ENCODE results near the gene CEP350. TPM values are rescaled to one million over a fixed set of nuclear protein-coding genes. Genes with fewer than 3 reads are reported as not detected.

CEP350 gene
- total RNA-seq, 1 experiment from 2014 or later: 27.6 TPM

GRCh38 chr1:179996099-179996498 is 41.5 kb downstream of the CEP350 start:
- no peak overlapping the region for H3K4me3 ChIP-seq (replicated peaks in 1 of 2; ENCODE audit: low read depth in 1 of 2, low read length in 2 of 2)
- no peak for TF ChIP-seq ZFX (IDR thresholded peaks at IDR 0.05)
- TF ChIP-seq, protein P1, sequence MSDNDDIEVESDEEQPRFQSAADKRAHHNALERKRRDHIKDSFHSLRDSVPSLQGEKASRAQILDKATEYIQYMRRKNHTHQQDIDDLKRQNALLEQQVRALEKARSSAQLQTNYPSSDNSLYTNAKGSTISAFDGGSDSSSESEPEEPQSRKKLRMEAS (IDR thresholded peaks at IDR 0.05): no peak
- no peak for TF ChIP-seq JUND (IDR thresholded peaks at IDR 0.05)
- no peak for TF ChIP-seq CTCF (IDR thresholded peaks at IDR 0.05 in 2 of 3, conservative IDR thresholded peaks at IDR 0.05 in 1 of 3; ENCODE audit: borderline replicate concordance in 1 of 3, insufficient read depth in 1 of 3, low read depth in 2 of 3, low read length in 2 of 3)
- TF ChIP-seq YY1 (IDR thresholded peaks at IDR 0.05; ENCODE audit: extremely low read depth, insufficient replicate concordance, low read depth, low read length): no peak
- no peak for TF ChIP-seq CEBPB (IDR thresholded peaks at IDR 0.05; ENCODE audit: low read depth)
- TF ChIP-seq EZH2 (IDR thresholded peaks at IDR 0.05): no peak
- no peak for TF ChIP-seq TCF7L2 (IDR thresholded peaks at IDR 0.05; ENCODE audit: borderline replicate concordance, extremely low read depth, insufficient read depth, insufficient read length)
- no peak for TF ChIP-seq FOSL1 (IDR thresholded peaks at IDR 0.05; ENCODE audit: low read depth)
- TF ChIP-seq, protein P2, sequence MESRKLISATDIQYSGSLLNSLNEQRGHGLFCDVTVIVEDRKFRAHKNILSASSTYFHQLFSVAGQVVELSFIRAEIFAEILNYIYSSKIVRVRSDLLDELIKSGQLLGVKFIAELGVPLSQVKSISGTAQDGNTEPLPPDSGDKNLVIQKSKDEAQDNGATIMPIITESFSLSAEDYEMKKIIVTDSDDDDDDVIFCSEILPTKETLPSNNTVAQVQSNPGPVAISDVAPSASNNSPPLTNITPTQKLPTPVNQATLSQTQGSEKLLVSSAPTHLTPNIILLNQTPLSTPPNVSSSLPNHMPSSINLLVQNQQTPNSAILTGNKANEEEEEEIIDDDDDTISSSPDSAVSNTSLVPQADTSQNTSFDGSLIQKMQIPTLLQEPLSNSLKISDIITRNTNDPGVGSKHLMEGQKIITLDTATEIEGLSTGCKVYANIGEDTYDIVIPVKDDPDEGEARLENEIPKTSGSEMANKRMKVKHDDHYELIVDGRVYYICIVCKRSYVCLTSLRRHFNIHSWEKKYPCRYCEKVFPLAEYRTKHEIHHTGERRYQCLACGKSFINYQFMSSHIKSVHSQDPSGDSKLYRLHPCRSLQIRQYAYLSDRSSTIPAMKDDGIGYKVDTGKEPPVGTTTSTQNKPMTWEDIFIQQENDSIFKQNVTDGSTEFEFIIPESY (IDR thresholded peaks at IDR 0.05; ENCODE audit: extremely low read depth, insufficient replicate concordance, low read length): no peak
- TF ChIP-seq EZH2phosphoT487 (IDR thresholded peaks at IDR 0.05; ENCODE audit: borderline replicate concordance): no peak
- TF ChIP-seq SIN3A (IDR thresholded peaks at IDR 0.05; ENCODE audit: low read depth): no peak
- TF ChIP-seq EGR1 (IDR thresholded peaks at IDR 0.05; ENCODE audit: low read depth): no peak
- no peak for TF ChIP-seq ZNF274 (IDR thresholded peaks at IDR 0.05; ENCODE audit: low read depth, low read length)
- TF ChIP-seq RAD21 (IDR thresholded peaks at IDR 0.05; ENCODE audit: low read depth): no peak
- TF ChIP-seq POLR2AphosphoS5 (IDR thresholded peaks at IDR 0.05; ENCODE audit: low read depth, low read length): no peak
- TF ChIP-seq POLR2A (IDR thresholded peaks at IDR 0.05; ENCODE audit: borderline replicate concordance, extremely low read depth, insufficient read depth, insufficient read length): no peak
- no peak for TF ChIP-seq ELF1 (IDR thresholded peaks at IDR 0.05; ENCODE audit: borderline replicate concordance, low read depth)
- intact Hi-C loops (cut with micrococcal nuclease): no loop called here
- ChIA-PET CTCF (no interaction called here), POLR2A (no interaction called here), RAD21 (ENCODE audit: low non-redundant PET in 1 of 2, low total read pairs in 2 of 2, uncharacterized antibody in 2 of 2, unreplicated experiment in 2 of 2) (no interaction called here)
- no TSS peak for BruUV-seq (replicated peaks)
- H3K4me2 ChIP-seq (ENCODE audit: low read length): no peak overlapping the region
- H3K9ac ChIP-seq (ENCODE audit: low read length): no peak overlapping the region
- H3K27ac ChIP-seq (ENCODE audit: low read depth, low read length): no peak overlapping the region
- no peaks in the 10 kb centered on the region for H3K79me2 ChIP-seq (ENCODE audit: insufficient read depth, low read length)
- H3K9me2 ChIP-seq (ENCODE audit: insufficient read depth): no peaks in the 10 kb centered on the region
- H3K4me1 ChIP-seq (ENCODE audit: control insufficient read depth in 1 of 2, insufficient read depth in 2 of 2, low read length in 2 of 2): no peaks in the 10 kb centered on the region
- H4K20me1 ChIP-seq (ENCODE audit: insufficient read depth): no peaks in the 10 kb centered on the region; the same call in 1 of the 2 replicates
- H3K9me3 ChIP-seq (ENCODE audit: control insufficient read depth in 1 of 2, insufficient read depth in 1 of 2, low read depth in 1 of 2, low read length in 2 of 2): no peaks in the 10 kb centered on the region
- no peak overlapping the region for H2AFZ ChIP-seq (ENCODE audit: low read depth, low read length, poor library complexity, severe bottlenecking)
- H3K27me3 ChIP-seq (ENCODE audit: insufficient read depth, low read length): no peaks in the 10 kb centered on the region
- ATAC-seq: no peak
- no peak for DNase-seq (ENCODE audit: low read depth, low spot score)
- H3K36me3 ChIP-seq (ENCODE audit: control insufficient read depth in 1 of 2, insufficient read depth in 2 of 2, low read length in 2 of 2): peaks cover 0 to 6% of the 10 kb centered on the region in 2 experiments; a peak in 1 of 4 replicates

Data from HCT116 (cell line).